HL-60 (cell line): Measurements from ENCODE around the gene GHITM.
A peak's percentile ranks its signal among the peaks of the same experiment; 100 is the strongest.
"Not testable (repeated sequence)": the region's sequence is repeated elsewhere in the genome, so short reads cannot be mapped to it uniquely, and the experiment has no call there.

Experiments used
- DNase-seq, 2 experiments: peaks; one replicate each; pipeline ENCODE4 v3.0.0-alpha.2; 2010 to 2020; ENCODE audit warnings: low read depth in 1 of 2, low spot score in 1 of 2
- H3K27ac ChIP-seq: fragments of 250-450 bp; sonication (Bioruptor Pico); replicated peaks from 2 replicates; pipeline ENCODE4 v1.5.1; 2020; ENCODE audit warnings: mild to moderate bottlenecking, moderate library complexity
- H3K27me3 ChIP-seq: fragments of 250-450 bp; sonication (Bioruptor Pico); 2 replicates; pipeline ENCODE4 v1.5.1; 2021; ENCODE audit warnings: mild to moderate bottlenecking, moderate library complexity; ENCODE audit not compliant: insufficient read depth, poor library complexity, severe bottlenecking
- H3K4me3 ChIP-seq: replicated peaks from 2 replicates; pipeline ENCODE4 v1.5.1; 2011; ENCODE audit warnings: mild to moderate bottlenecking, control low read depth, low read length; ENCODE audit not compliant: insufficient read depth
- GABPA ChIP-seq: IDR thresholded peaks from 2 replicates; pipeline ENCODE4 v1.6.1; 2012; ENCODE audit warnings: low read depth
- POLR2AphosphoS5 ChIP-seq: IDR thresholded peaks from 2 replicates; pipeline ENCODE4 v1.6.1; 2012; ENCODE audit warnings: low read depth
- SPI1 ChIP-seq: IDR thresholded peaks from 2 replicates; pipeline ENCODE4 v1.6.1; 2012; ENCODE audit warnings: low read depth, mild to moderate bottlenecking, borderline replicate concordance
- TF ChIP-seq, protein P1 (sequence below): IDR thresholded peaks from one replicate; pipeline ENCODE4 v1.5.1; 2011; ENCODE audit warnings: low read length, control low read depth, inconsistent platforms; ENCODE audit not compliant: insufficient read depth
- TF ChIP-seq, protein P2 (sequence below): IDR thresholded peaks from 2 replicates; pipeline ENCODE4 v1.6.1; 2012; ENCODE audit warnings: low read depth; ENCODE audit not compliant: insufficient replicate concordance

The GHITM gene

DNA sequence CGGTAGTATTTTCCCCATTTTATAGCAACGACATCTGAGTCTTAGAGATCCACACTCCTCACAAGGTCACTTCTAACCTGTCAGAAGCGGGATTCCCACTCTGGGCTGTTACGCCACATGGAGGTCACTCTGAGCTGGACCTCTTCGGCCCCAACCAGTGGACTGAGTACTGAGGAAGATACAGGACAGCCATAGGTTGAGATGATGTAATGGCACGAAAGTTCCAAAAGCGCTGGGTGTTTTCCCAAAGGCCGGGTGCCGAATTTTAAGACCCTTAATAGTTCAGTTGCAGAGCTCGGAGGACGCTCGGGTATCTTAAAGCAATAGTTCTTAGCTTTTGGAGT lies 699 bp downstream of the GHITM start:
- no peak for DNase-seq
- Histone ChIP-seq H3K4me3 (peak overlapping the region; percentile 74), H3K27me3 (no peaks in the 10 kb centered on the region), H3K27ac (peak overlapping the region; percentile 93)
- TF ChIP-seq SPI1 (no peak), GABPA (no peak), POLR2AphosphoS5 (no peak)
- TF ChIP-seq, protein P1, sequence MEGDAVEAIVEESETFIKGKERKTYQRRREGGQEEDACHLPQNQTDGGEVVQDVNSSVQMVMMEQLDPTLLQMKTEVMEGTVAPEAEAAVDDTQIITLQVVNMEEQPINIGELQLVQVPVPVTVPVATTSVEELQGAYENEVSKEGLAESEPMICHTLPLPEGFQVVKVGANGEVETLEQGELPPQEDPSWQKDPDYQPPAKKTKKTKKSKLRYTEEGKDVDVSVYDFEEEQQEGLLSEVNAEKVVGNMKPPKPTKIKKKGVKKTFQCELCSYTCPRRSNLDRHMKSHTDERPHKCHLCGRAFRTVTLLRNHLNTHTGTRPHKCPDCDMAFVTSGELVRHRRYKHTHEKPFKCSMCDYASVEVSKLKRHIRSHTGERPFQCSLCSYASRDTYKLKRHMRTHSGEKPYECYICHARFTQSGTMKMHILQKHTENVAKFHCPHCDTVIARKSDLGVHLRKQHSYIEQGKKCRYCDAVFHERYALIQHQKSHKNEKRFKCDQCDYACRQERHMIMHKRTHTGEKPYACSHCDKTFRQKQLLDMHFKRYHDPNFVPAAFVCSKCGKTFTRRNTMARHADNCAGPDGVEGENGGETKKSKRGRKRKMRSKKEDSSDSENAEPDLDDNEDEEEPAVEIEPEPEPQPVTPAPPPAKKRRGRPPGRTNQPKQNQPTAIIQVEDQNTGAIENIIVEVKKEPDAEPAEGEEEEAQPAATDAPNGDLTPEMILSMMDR, result no peak
- TF ChIP-seq, protein P2, sequence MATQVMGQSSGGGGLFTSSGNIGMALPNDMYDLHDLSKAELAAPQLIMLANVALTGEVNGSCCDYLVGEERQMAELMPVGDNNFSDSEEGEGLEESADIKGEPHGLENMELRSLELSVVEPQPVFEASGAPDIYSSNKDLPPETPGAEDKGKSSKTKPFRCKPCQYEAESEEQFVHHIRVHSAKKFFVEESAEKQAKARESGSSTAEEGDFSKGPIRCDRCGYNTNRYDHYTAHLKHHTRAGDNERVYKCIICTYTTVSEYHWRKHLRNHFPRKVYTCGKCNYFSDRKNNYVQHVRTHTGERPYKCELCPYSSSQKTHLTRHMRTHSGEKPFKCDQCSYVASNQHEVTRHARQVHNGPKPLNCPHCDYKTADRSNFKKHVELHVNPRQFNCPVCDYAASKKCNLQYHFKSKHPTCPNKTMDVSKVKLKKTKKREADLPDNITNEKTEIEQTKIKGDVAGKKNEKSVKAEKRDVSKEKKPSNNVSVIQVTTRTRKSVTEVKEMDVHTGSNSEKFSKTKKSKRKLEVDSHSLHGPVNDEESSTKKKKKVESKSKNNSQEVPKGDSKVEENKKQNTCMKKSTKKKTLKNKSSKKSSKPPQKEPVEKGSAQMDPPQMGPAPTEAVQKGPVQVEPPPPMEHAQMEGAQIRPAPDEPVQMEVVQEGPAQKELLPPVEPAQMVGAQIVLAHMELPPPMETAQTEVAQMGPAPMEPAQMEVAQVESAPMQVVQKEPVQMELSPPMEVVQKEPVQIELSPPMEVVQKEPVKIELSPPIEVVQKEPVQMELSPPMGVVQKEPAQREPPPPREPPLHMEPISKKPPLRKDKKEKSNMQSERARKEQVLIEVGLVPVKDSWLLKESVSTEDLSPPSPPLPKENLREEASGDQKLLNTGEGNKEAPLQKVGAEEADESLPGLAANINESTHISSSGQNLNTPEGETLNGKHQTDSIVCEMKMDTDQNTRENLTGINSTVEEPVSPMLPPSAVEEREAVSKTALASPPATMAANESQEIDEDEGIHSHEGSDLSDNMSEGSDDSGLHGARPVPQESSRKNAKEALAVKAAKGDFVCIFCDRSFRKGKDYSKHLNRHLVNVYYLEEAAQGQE, result no peak

DNA sequence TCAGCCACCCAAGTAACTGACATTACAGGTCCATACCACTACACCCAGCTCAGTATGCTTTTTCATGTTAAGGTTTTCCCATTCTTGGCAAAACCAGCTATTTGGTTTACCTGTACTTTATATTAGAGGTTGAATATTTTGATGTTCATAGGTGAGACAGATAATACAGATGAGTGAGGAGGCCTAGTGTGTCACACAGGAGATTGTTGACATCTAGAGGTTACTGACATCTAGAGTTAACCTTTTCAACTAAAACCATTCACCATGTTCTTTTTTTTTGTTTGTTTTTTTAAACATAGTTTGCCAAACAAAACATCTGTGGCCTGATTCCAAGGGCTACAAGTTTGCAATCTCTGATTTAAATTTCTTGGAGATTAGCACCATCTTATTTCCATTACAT lies 8.0 kb downstream of the GHITM start:
- no peaks in the 10 kb centered on the region for H3K27me3 ChIP-seq
- H3K4me3 ChIP-seq, result no peak overlapping the region
- TF ChIP-seq SPI1, result no peak
- TF ChIP-seq, protein P1, result no peak
- TF ChIP-seq, protein P2, result no peak
- no peak for TF ChIP-seq GABPA
- no peak for TF ChIP-seq POLR2AphosphoS5
- no peak for DNase-seq
- no peak overlapping the region for H3K27ac ChIP-seq

DNA sequence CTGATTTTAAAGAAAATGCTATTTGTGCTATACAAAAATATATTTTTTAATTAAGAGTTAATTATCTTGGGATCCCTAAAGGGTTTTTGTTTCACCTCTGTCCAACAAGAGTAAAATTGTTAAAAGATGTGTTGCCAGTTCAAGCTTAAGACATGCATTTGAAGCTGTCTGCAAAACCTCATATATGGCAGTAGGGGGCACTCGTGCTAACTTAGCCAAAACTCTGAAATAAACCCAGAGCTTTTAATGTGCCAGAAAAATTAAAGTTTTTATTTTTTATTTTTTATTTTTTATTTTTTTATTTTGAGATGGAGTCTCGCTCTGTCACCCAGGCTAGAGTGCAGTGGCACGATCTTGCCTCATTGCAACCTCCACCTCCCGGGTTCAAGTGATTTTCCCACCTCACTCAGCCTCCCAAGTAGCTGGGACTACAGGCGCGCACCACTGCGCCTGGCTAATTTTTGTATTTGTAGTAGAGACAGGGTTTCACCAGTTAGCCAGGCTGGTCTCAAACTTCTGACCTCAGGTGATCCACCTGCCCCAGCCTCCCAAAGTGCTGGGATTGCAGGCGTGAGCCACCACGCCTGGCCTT lies 8.8 kb downstream of the GHITM start:
- not testable (repeated sequence) for DNase-seq, H3K27me3 ChIP-seq, H3K27ac ChIP-seq, H3K4me3 ChIP-seq
- TF ChIP-seq, protein P1, result peak; percentile 62

DNA sequence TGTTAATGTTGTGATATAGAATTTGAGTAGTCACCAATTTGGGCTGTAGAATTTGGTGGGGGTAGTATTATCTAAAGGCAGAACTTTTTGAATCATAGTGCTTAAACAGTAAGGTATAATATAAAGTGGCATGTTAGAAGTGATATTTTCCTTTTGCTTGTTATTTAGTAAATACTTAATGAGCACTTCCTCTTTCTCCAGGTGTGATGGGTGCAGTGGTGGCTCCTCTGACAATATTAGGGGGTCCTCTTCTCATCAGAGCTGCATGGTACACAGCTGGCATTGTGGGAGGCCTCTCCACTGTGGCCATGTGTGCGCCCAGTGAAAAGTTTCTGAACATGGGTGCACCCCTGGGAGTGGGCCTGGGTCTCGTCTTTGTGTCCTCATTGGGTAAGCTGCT lies 10.5 kb downstream of the GHITM start:
- Histone ChIP-seq H3K4me3 (no peak overlapping the region), H3K27ac (no peak overlapping the region), H3K27me3 (no peaks in the 10 kb centered on the region)
- no peak for DNase-seq
- peak; percentile 48; the same call in 1 of the 2 replicates for TF ChIP-seq SPI1
- no peak for TF ChIP-seq POLR2AphosphoS5
- no peak for TF ChIP-seq GABPA
- TF ChIP-seq, protein P1, result no peak
- TF ChIP-seq, protein P2, result no peak
